Measurements from ENCODE around the gene CYP2A7.

GRCh38 chr19:40829205-40829604 is 52.8 kb downstream of the CYP2A7 start:
- TF ChIP-seq EZH2 (IDR thresholded peaks at IDR 0.05; ENCODE audit: low read depth, low read length, severe bottlenecking) (no peak), POLR2A (IDR thresholded peaks at IDR 0.05; ENCODE audit: control extremely low read depth in 1 of 2, low read depth in 2 of 2, low read length in 2 of 2) (no peak), EP300 (IDR thresholded peaks at IDR 0.05; ENCODE audit: borderline replicate concordance in 1 of 2, low read depth in 2 of 2, low read length in 2 of 2) (no peak), CTCF (IDR thresholded peaks at IDR 0.05; ENCODE audit: control extremely low read depth in 1 of 3, insufficient read depth in 1 of 3, low read depth in 1 of 3, low read length in 3 of 3) (no peak), FOSL1 (IDR thresholded peaks at IDR 0.05; ENCODE audit: insufficient read depth, low read depth, low read length) (no peak), TEAD4 (IDR thresholded peaks at IDR 0.05; ENCODE audit: low read depth, low read length) (no peak), JUN (IDR thresholded peaks at IDR 0.05; ENCODE audit: low read depth, low read length) (no peak), YY1 (IDR thresholded peaks at IDR 0.05; ENCODE audit: low read depth, low read length) (no peak)
